ENCODE results near the gene MDC1. TPM values are rescaled to one million over a fixed set of nuclear protein-coding genes. Genes with fewer than 3 reads are reported as not detected.

MDC1 gene
- polyA plus RNA-seq, 3 donors: 0.27 to 4.5 (median 0.34) TPM

GRCh38 chr6:30719791-30720737, 3.0 kb upstream of the MDC1 start, which contains the start of gene TUBB:
TUBB (plus strand) TSS chr6:30720352; CDS start chr6:30720507, 155 bp downstream.
- peaks cover 24 to 26% of the 10 kb centered on the region in 2 donors for H3K36me3 ChIP-seq (replicated peaks in 1 of 2; ENCODE audit: control insufficient read depth in 1 of 2, insufficient read depth in 2 of 2, low read length in 2 of 2)
- WGBS (ENCODE audit: insufficient coverage): 0% methylated on average over 34 of the region's 38 CpGs
- peaks cover 25 to 30% of the 10 kb centered on the region in 2 donors for H3K36me3 Mint-ChIP-seq

DNA sequence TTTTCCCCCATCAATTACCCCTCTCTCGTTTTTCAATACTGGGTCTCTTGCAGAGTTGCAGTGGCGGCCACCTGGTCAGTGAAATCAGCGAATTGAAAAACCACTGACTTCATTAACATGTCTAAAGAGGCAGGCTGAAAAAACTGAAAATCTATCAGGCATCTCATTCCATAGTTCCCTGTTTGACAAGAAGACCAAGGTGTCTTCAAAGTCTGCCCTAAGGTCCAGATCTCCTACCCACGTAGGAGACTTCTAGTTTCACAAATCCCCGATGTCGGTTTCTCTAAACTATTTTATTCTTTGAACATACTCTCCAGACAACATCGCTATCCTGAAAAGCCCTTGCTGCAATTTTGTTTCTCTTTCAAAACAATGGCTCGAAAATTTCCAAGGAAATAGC, 2.3 kb upstream of the MDC1 start:
- peaks cover 79% of the 10 kb centered on the region for H3K79me2 ChIP-seq (ENCODE audit: insufficient read depth, low read length)
- Mint-ChIP-seq H3K27ac (peak overlapping the region; percentile 90 to 98 (median 95)), H3K4me1 (peaks cover 45% of the 10 kb centered on the region), H3K36me3 (peaks cover 24 to 30% of the 10 kb centered on the region in 2 donors), H3K4me3 (peak overlapping the region; percentile 97 to 98), H3K9me3 (no peaks in the 10 kb centered on the region), H3K27me3 (ENCODE audit: low read depth in 3 of 3) (peaks cover 0 to 1% (median 0%) of the 10 kb centered on the region in 3 donors)
- H3K27ac ChIP-seq (ENCODE audit: low read depth in 1 of 2, low read length in 2 of 2): peak overlapping the region; percentile 77 to 84
- no peak overlapping the region for H3K9ac ChIP-seq (ENCODE audit: insufficient read depth, low read length, poor library complexity, severe bottlenecking)
- H3K4me2 ChIP-seq (replicated peaks; ENCODE audit: extremely low read depth, low read length, poor library complexity, severe bottlenecking): peak overlapping the region; percentile 99
- TF ChIP-seq, protein P1, sequence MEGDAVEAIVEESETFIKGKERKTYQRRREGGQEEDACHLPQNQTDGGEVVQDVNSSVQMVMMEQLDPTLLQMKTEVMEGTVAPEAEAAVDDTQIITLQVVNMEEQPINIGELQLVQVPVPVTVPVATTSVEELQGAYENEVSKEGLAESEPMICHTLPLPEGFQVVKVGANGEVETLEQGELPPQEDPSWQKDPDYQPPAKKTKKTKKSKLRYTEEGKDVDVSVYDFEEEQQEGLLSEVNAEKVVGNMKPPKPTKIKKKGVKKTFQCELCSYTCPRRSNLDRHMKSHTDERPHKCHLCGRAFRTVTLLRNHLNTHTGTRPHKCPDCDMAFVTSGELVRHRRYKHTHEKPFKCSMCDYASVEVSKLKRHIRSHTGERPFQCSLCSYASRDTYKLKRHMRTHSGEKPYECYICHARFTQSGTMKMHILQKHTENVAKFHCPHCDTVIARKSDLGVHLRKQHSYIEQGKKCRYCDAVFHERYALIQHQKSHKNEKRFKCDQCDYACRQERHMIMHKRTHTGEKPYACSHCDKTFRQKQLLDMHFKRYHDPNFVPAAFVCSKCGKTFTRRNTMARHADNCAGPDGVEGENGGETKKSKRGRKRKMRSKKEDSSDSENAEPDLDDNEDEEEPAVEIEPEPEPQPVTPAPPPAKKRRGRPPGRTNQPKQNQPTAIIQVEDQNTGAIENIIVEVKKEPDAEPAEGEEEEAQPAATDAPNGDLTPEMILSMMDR (IDR thresholded peaks at IDR 0.05): no peak
- peaks cover 30% of the 10 kb centered on the region for H4K20me1 ChIP-seq (ENCODE audit: insufficient read depth, low read length)
- H3K27me3 ChIP-seq (ENCODE audit: control insufficient read depth in 2 of 2, insufficient read depth in 2 of 2, low read length in 2 of 2): no peaks in the 10 kb centered on the region
- H3K4me3 ChIP-seq (replicated peaks in 1 of 3; ENCODE audit: low read depth in 2 of 3, low read length in 3 of 3): peak overlapping the region; percentile 65 to 99 (median 89)
- no peaks in the 10 kb centered on the region for H3K9me3 ChIP-seq (replicated peaks in 1 of 2; ENCODE audit: control insufficient read depth in 1 of 2, insufficient read depth in 1 of 2, low read length in 2 of 2)
- intact Hi-C loops (cut with micrococcal nuclease): loop anchor here in 1 of 2 donors (2.0 kb wide), 1 partner anchor 103 kb away; the partner anchor contains the start of genes MRPS18B and PPP1R10
- WGBS (ENCODE audit: insufficient coverage): 13% methylated on average over 8 of the region's 8 CpGs
- peak overlapping the region; percentile 60 for H2AFZ ChIP-seq (ENCODE audit: insufficient read depth, low read depth, low read length, poor library complexity, severe bottlenecking)
- DNase-seq: no peak
- peaks cover 17 to 19% of the 10 kb centered on the region in 2 donors for H3K36me3 ChIP-seq (replicated peaks in 1 of 2; ENCODE audit: control insufficient read depth in 1 of 2, insufficient read depth in 2 of 2, low read length in 2 of 2)
- peaks cover 45 to 63% of the 10 kb centered on the region in 2 donors for H3K4me1 ChIP-seq (ENCODE audit: control insufficient read depth in 1 of 2, insufficient read depth in 2 of 2, low read length in 2 of 2)

More at GRCh38 chr6:30719791-30720737, 3.0 kb upstream of the MDC1 start, which contains the start of gene TUBB:
- Histone ChIP-seq H3K27me3 (ENCODE audit: control insufficient read depth in 2 of 2, insufficient read depth in 2 of 2, low read length in 2 of 2) (no peaks in the 10 kb centered on the region), H3K4me1 (ENCODE audit: control insufficient read depth in 1 of 2, insufficient read depth in 2 of 2, low read length in 2 of 2) (peaks cover 48 to 67% of the 10 kb centered on the region in 2 donors), H4K20me1 (ENCODE audit: insufficient read depth, low read length) (peaks cover 37% of the 10 kb centered on the region), H3K4me3 (replicated peaks in 1 of 3; ENCODE audit: low read depth in 2 of 3, low read length in 3 of 3) (peak within 1 kb of the TSS; percentile 89 to 99 (median 99)), H3K79me2 (ENCODE audit: insufficient read depth, low read length) (peaks cover 86% of the 10 kb centered on the region), H3K9me3 (replicated peaks in 1 of 2; ENCODE audit: control insufficient read depth in 1 of 2, insufficient read depth in 1 of 2, low read length in 2 of 2) (no peaks in the 10 kb centered on the region), H3K4me2 (replicated peaks; ENCODE audit: extremely low read depth, low read length, poor library complexity, severe bottlenecking) (peak within 1 kb of the TSS; percentile 99), H3K27ac (ENCODE audit: low read depth in 1 of 2, low read length in 2 of 2) (peak within 1 kb of the TSS; percentile 78 to 85), H2AFZ (ENCODE audit: insufficient read depth, low read depth, low read length, poor library complexity, severe bottlenecking) (peak within 1 kb of the TSS; percentile 60), H3K9ac (ENCODE audit: insufficient read depth, low read length, poor library complexity, severe bottlenecking) (peak within 1 kb of the TSS; percentile 62)
- DNase-seq: peak; percentile 96 to 98 (median 96)
- Mint-ChIP-seq H3K27ac (peak within 1 kb of the TSS; percentile 90 to 99 (median 97)), H3K9me3 (no peaks in the 10 kb centered on the region), H3K27me3 (ENCODE audit: low read depth in 3 of 3) (no peaks in the 10 kb centered on the region), H3K4me3 (peak within 1 kb of the TSS; percentile 97 to 98), H3K4me1 (peaks cover 51% of the 10 kb centered on the region)
- TF ChIP-seq, protein P1 (IDR thresholded peaks at IDR 0.05): no peak
- intact Hi-C loops (cut with micrococcal nuclease): loop anchor here (2.0 to 10.0 kb wide), 5 partner anchors 33 to 238 kb away; partner anchors contain the start of genes MRPS18B (in 2 of the 2), PPP1R10 (in 2 of the 2), HLA-E (in 1 of the 2) and PPP1R18 (in 1 of the 2)
